Measurements from ENCODE around the gene RAB11A. TPM values are rescaled to one million over a fixed set of nuclear protein-coding genes. Genes with fewer than 3 reads are reported as not detected.

The RAB11A gene
- total RNA-seq, 4 donors from 2014 or later, result 25.5 to 322 (median 134) TPM

GRCh38 chr15:65888981-65889380 is 19.7 kb downstream of the RAB11A start:
- TF ChIP-seq POLR2A (IDR thresholded peaks at IDR 0.05) (no peak), POLR2AphosphoS5 (IDR thresholded peaks at IDR 0.05) (no peak), EP300 (IDR thresholded peaks at IDR 0.05; ENCODE audit: low read depth) (no peak)
- TF ChIP-seq, protein P1, sequence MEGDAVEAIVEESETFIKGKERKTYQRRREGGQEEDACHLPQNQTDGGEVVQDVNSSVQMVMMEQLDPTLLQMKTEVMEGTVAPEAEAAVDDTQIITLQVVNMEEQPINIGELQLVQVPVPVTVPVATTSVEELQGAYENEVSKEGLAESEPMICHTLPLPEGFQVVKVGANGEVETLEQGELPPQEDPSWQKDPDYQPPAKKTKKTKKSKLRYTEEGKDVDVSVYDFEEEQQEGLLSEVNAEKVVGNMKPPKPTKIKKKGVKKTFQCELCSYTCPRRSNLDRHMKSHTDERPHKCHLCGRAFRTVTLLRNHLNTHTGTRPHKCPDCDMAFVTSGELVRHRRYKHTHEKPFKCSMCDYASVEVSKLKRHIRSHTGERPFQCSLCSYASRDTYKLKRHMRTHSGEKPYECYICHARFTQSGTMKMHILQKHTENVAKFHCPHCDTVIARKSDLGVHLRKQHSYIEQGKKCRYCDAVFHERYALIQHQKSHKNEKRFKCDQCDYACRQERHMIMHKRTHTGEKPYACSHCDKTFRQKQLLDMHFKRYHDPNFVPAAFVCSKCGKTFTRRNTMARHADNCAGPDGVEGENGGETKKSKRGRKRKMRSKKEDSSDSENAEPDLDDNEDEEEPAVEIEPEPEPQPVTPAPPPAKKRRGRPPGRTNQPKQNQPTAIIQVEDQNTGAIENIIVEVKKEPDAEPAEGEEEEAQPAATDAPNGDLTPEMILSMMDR (IDR thresholded peaks at IDR 0.05), result no peak
- Histone ChIP-seq H3K27me3 (no peaks in the 10 kb centered on the region), H3K9me3 (no peaks in the 10 kb centered on the region), H3K27ac (no peak overlapping the region), H3K4me1 (peaks cover 0 to 8% (median 1%) of the 10 kb centered on the region in 4 donors), H3K36me3 (peaks cover 0 to 44% (median 14%) of the 10 kb centered on the region in 4 donors), H3K4me3 (no peak overlapping the region)
- DNase-seq, result no peak
- WGBS, 2 donors (ENCODE audit: low coverage in 1 of 2), result 74% methylated on average over 3 of the region's 3 CpGs
- intact Hi-C loops (cut with DNase I; ENCODE audit: low total_unique reads) (no loop called here), in situ Hi-C loops (cut with MboI; ENCODE audit: low pct_ligation_motif_present in 1 of 4, low pct_unique_long_range_greater_than_20kb in 1 of 4, low sequenced_read_pairs in 3 of 4) (no loop called here)

DNA sequence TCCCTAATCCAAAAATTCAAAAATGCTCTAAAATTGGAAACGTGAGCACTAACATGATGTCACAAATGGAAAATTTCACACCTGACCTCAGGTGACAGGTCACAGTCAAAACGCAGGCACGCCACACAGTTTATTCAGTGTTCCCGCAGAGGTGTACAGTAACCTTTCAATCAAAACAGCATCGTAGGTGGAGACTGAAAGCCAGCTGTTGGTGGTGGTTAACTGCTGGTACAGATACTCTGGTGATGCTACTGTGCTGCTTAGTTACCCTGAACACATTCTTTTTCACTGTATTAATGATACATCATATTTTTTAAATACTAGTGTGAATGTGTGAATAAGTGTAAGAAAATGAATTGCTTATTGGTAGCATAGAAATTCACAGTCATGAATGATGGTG is 23.8 kb downstream of the RAB11A start:
- TF ChIP-seq POLR2A (IDR thresholded peaks at IDR 0.05) (no peak), POLR2AphosphoS5 (IDR thresholded peaks at IDR 0.05) (no peak), EP300 (IDR thresholded peaks at IDR 0.05; ENCODE audit: low read depth) (no peak)
- TF ChIP-seq, protein P1 (IDR thresholded peaks at IDR 0.05), result no peak
- no peaks in the 10 kb centered on the region for H3K9me3 ChIP-seq
- DNase-seq, result no peak
- H3K4me1 ChIP-seq, result no peaks in the 10 kb centered on the region
- peaks cover 0 to 21% (median 12%) of the 10 kb centered on the region in 4 donors for H3K36me3 ChIP-seq
- H3K4me3 ChIP-seq, result no peak overlapping the region
- no peaks in the 10 kb centered on the region for H3K27me3 ChIP-seq
- H3K27ac ChIP-seq, result no peak overlapping the region
- intact Hi-C loops (cut with DNase I; ENCODE audit: low total_unique reads) (no loop called here), in situ Hi-C loops (cut with MboI; ENCODE audit: low pct_ligation_motif_present in 1 of 4, low pct_unique_long_range_greater_than_20kb in 1 of 4, low sequenced_read_pairs in 3 of 4) (no loop called here)
- 85 to 87% methylated on average over 4 to 5 of the region's 5 CpGs for WGBS, 2 donors (ENCODE audit: low coverage in 1 of 2)

DNA sequence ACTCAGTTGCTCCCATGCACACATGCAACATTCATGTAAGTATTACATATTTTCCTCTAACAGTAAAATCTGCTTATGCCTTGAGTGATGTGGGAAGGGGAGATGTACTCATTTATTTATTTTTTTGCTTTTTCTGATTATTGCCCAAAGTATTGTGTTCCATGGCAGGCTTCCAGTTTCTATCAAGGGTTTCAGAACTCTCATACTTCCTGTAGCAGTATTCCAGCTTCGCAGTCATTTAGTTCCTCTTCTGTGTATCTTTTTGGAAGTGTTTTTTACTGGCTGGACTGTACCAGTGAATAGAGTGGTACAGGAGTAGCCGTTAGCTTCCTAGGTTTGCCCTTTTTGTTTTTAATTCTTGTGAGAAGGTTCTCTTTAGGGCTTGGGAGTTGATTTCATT is 26.9 kb downstream of the RAB11A start:
- intact Hi-C loops (cut with DNase I; ENCODE audit: low total_unique reads), result no loop called here
- Histone ChIP-seq H3K9me3 (no peaks in the 10 kb centered on the region), H3K27ac (no peak overlapping the region), H3K27me3 (no peaks in the 10 kb centered on the region), H3K4me3 (no peak overlapping the region), H3K36me3 (peaks cover 0 to 23% (median 8%) of the 10 kb centered on the region in 4 donors), H3K4me1 (no peaks in the 10 kb centered on the region)
- DNase-seq, result no peak
- in situ Hi-C loops (cut with MboI; ENCODE audit: low pct_ligation_motif_present in 1 of 4, low pct_unique_long_range_greater_than_20kb in 1 of 4, low sequenced_read_pairs in 3 of 4), result no loop called here
- TF ChIP-seq POLR2AphosphoS5 (IDR thresholded peaks at IDR 0.05) (no peak), POLR2A (IDR thresholded peaks at IDR 0.05) (no peak), EP300 (IDR thresholded peaks at IDR 0.05; ENCODE audit: low read depth) (no peak)
- TF ChIP-seq, protein P1 (IDR thresholded peaks at IDR 0.05), result no peak
- WGBS, 2 donors (ENCODE audit: low coverage in 1 of 2), result 71 to 85% methylated on average over 2 of the region's 2 CpGs

GRCh38 chr15:65900488-65900887 is 31.2 kb downstream of the RAB11A start:
- Histone ChIP-seq H3K4me1 (peaks cover 0 to 16% (median 5%) of the 10 kb centered on the region in 4 donors), H3K9me3 (no peaks in the 10 kb centered on the region), H3K27ac (no peak overlapping the region), H3K36me3 (peaks cover 0 to 23% (median 7%) of the 10 kb centered on the region in 4 donors), H3K27me3 (no peaks in the 10 kb centered on the region), H3K4me3 (no peak overlapping the region)
- TF ChIP-seq EP300 (IDR thresholded peaks at IDR 0.05; ENCODE audit: low read depth), result no peak
- TF ChIP-seq, protein P1 (IDR thresholded peaks at IDR 0.05), result no peak
- TF ChIP-seq POLR2AphosphoS5 (IDR thresholded peaks at IDR 0.05), result no peak
- no peak for TF ChIP-seq POLR2A (IDR thresholded peaks at IDR 0.05)
- DNase-seq, result no peak
- in situ Hi-C loops (cut with MboI; ENCODE audit: low pct_ligation_motif_present in 1 of 4, low pct_unique_long_range_greater_than_20kb in 1 of 4, low sequenced_read_pairs in 3 of 4) (no loop called here), intact Hi-C loops (cut with DNase I; ENCODE audit: low total_unique reads) (no loop called here)
- 94 to 100% methylated on average over 1 to 3 of the region's 3 CpGs for WGBS, 2 donors (ENCODE audit: low coverage in 1 of 2)

Measured in transverse colon (tissue), 4 donors.